Liver (tissue), 9 donors: Measurements from ENCODE around the gene TRAPPC6A. TPM values are rescaled to one million over a fixed set of nuclear protein-coding genes. Genes with fewer than 3 reads are reported as not detected.

Experiments used
- DNase-seq: peaks from one replicate; pipeline ENCODE4 v3.0.0-alpha.2; 2017; ENCODE audit warnings: low spot score
- H3K27ac ChIP-seq, 2 donors: one replicate each; pipeline ENCODE4 v1.7.0; 2013; ENCODE audit warnings: inconsistent platforms in 2 of 2, low read length in 2 of 2, control low read depth in 1 of 2, low read depth in 1 of 2, mild to moderate bottlenecking in 1 of 2
- H3K27me3 ChIP-seq, 4 donors: one replicate each; pipeline versions ENCODE4 v1.6.1 to v1.7.0; 2013; ENCODE audit warnings: low read length in 3 of 4, inconsistent platforms in 1 of 4, mild to moderate bottlenecking in 1 of 4, moderate library complexity in 1 of 4; ENCODE audit not compliant: control insufficient read depth in 4 of 4, insufficient read depth in 4 of 4
- H3K36me3 ChIP-seq, 4 donors: one replicate each; pipeline versions ENCODE4 v1.6.1 to v1.7.0; 2013; ENCODE audit warnings: low read length in 3 of 4, mild to moderate bottlenecking in 3 of 4, low read depth in 1 of 4, moderate library complexity in 1 of 4; ENCODE audit not compliant: control insufficient read depth in 4 of 4, insufficient read depth in 3 of 4
- H3K4me1 ChIP-seq, 4 donors: one replicate each; pipeline versions ENCODE4 v1.6.1 to v1.7.0; 2013; ENCODE audit warnings: low read length in 3 of 4, mild to moderate bottlenecking in 3 of 4, moderate library complexity in 1 of 4; ENCODE audit not compliant: control insufficient read depth in 4 of 4, insufficient read depth in 4 of 4
- H3K4me3 ChIP-seq, 3 donors: one replicate each; pipeline versions ENCODE4 v1.6.1 to v1.7.0; 2013; ENCODE audit warnings: low read length in 3 of 3, control low read depth in 1 of 3, low read depth in 1 of 3, mild to moderate bottlenecking in 1 of 3
- H3K9ac ChIP-seq, 2 donors: one replicate each; pipeline ENCODE4 v1.7.0; 2013; ENCODE audit warnings: low read length in 2 of 2, mild to moderate bottlenecking in 2 of 2, moderate library complexity in 2 of 2, control low read depth in 1 of 2, low read depth in 1 of 2
- H3K9me3 ChIP-seq, 4 donors: one replicate each; pipeline versions ENCODE4 v1.6.1 to v1.7.0; 2013; ENCODE audit warnings: low read length in 3 of 4; ENCODE audit not compliant: control insufficient read depth in 4 of 4
- CTCF ChIP-seq: fragments of 150-350 bp; IDR thresholded peaks from 2 replicates; pipeline ENCODE4 v1.5.1; 2017; ENCODE audit warnings: improper control_type of control experiment, low read depth, low read length; ENCODE audit not compliant: missing input control
- EGR1 ChIP-seq, 2 donors: IDR thresholded peaks; 2 replicates each; pipeline ENCODE4 v1.6.1; 2016 to 2018; ENCODE audit warnings: antibody characterized with exemption in 2 of 2, low read depth in 2 of 2
- FOXA1 ChIP-seq: IDR thresholded peaks from 2 replicates; pipeline ENCODE4 v1.6.1; 2016; ENCODE audit warnings: antibody characterized with exemption
- HNF4G ChIP-seq: IDR thresholded peaks from 2 replicates; pipeline ENCODE4 v1.6.1; 2016; ENCODE audit warnings: antibody characterized with exemption
- JUND ChIP-seq, 2 donors: IDR thresholded peaks; 2 replicates each; pipeline ENCODE4 v1.6.1; 2016; ENCODE audit warnings: antibody characterized with exemption in 2 of 2
- RAD21 ChIP-seq, 2 donors: IDR thresholded peaks; 2 replicates each; pipeline ENCODE4 v1.6.1; 2016; ENCODE audit warnings: antibody characterized with exemption in 2 of 2, mild to moderate bottlenecking in 2 of 2
- RXRA ChIP-seq, 2 donors: IDR thresholded peaks; 2 replicates each; pipeline ENCODE4 v1.6.1; 2017 to 2018; ENCODE audit warnings: antibody characterized with exemption in 2 of 2, mild to moderate bottlenecking in 1 of 2
- SP1 ChIP-seq: IDR thresholded peaks from 2 replicates; pipeline ENCODE4 v1.6.1; 2018; ENCODE audit warnings: antibody characterized with exemption, mild to moderate bottlenecking
- TAF1 ChIP-seq: conservative IDR thresholded peaks from 2 replicates; pipeline ENCODE4 v1.6.1; 2016; ENCODE audit warnings: antibody characterized with exemption, mild to moderate bottlenecking
- WGBS: extraction: QIAGEN DNeasy Blood & Tissue Kit; methylation state at CpG from one replicate; pipeline ENCODE4 v1.1.7; 2013; 5-methylcytosine and 5-hydroxymethylcytosine counted together
- polyA plus RNA-seq, 2 donors: library from polyadenylated mRNA; stranded (reverse) in 1 of 2; unstranded in 1 of 2; fragments of 200-250 nt in 1 of 2; fragments of >200 nt in 1 of 2; fragmentation: Nextera tagmentation in 1 of 2; extraction: Ambion mirVana in 1 of 2; gene quantifications; one replicate each; pipeline versions ENCODE4 v1.2.1 to v1.2.3, GENCODE V29; 2013 to 2015
- total RNA-seq, 2 donors: library from RNA; depleted of rRNA; stranded (reverse); fragments of >200 nt; gene quantifications; one replicate each; pipeline ENCODE4 v1.2.3, GENCODE V29; 2014
- TF ChIP-seq, protein P1 (sequence below): IDR thresholded peaks from 2 replicates; pipeline ENCODE4 v1.6.1; 2016; ENCODE audit warnings: antibody characterized with exemption, mild to moderate bottlenecking
- donor health status: healthy.
- donor health status: healthy.
- donor health status: healthy.
- donor health status: healthy.
- donor health status: healthy.

Gene TRAPPC6A
- total and polyA plus RNA-seq, 4 donors, result 14.8 to 52.2 (median 28.6) TPM

- Histone ChIP-seq H3K4me1 (peaks cover 0 to 2% (median 0%) of the 10 kb centered on the region in 4 donors), H3K27ac (no peak overlapping the region), H3K36me3 (no peaks in the 10 kb centered on the region), H3K9me3 (no peaks in the 10 kb centered on the region), H3K9ac (no peak overlapping the region), H3K4me3 (no peak overlapping the region), H3K27me3 (no peaks in the 10 kb centered on the region)
- 75% methylated on average over 4 of the region's 4 CpGs for WGBS
- no peak for TF ChIP-seq JUND (IDR thresholded peaks at IDR 0.05)
- TF ChIP-seq CTCF, result peak; percentile 39
- TF ChIP-seq RAD21 (IDR thresholded peaks at IDR 0.05), result peak; percentile 71 to 77
- TF ChIP-seq TAF1, result no peak
- DNase-seq, result no peak
Observed at GRCh38 chr19:45200568-45200967, 22.5 kb upstream of the TRAPPC6A start.

GRCh38 chr19:45195764-45196163, 17.7 kb upstream of the TRAPPC6A start:
- Histone ChIP-seq H3K9ac (no peak overlapping the region), H3K4me1 (no peaks in the 10 kb centered on the region), H3K4me3 (no peak overlapping the region), H3K27me3 (no peaks in the 10 kb centered on the region), H3K27ac (no peak overlapping the region), H3K36me3 (peaks cover 0 to 3% (median 0%) of the 10 kb centered on the region in 4 donors), H3K9me3 (no peaks in the 10 kb centered on the region)
- no peak for DNase-seq
- TF ChIP-seq RXRA (IDR thresholded peaks at IDR 0.05) (no peak), SP1 (no peak), RAD21 (IDR thresholded peaks at IDR 0.05) (no peak), EGR1 (IDR thresholded peaks at IDR 0.05; ENCODE audit: low read depth in 2 of 2) (no peak), HNF4G (no peak)
- WGBS, result 86% methylated on average over 6 of the region's 6 CpGs

- Histone ChIP-seq H3K36me3 (peaks cover 0 to 3% (median 0%) of the 10 kb centered on the region in 4 donors), H3K9ac (no peak overlapping the region), H3K27me3 (no peaks in the 10 kb centered on the region), H3K9me3 (no peaks in the 10 kb centered on the region), H3K4me3 (no peak overlapping the region), H3K4me1 (peaks cover 0 to 7% (median 3%) of the 10 kb centered on the region in 4 donors), H3K27ac (no peak overlapping the region)
- 95% methylated on average over 4 of the region's 4 CpGs for WGBS
- no peak for TF ChIP-seq FOXA1
- TF ChIP-seq, protein P1, sequence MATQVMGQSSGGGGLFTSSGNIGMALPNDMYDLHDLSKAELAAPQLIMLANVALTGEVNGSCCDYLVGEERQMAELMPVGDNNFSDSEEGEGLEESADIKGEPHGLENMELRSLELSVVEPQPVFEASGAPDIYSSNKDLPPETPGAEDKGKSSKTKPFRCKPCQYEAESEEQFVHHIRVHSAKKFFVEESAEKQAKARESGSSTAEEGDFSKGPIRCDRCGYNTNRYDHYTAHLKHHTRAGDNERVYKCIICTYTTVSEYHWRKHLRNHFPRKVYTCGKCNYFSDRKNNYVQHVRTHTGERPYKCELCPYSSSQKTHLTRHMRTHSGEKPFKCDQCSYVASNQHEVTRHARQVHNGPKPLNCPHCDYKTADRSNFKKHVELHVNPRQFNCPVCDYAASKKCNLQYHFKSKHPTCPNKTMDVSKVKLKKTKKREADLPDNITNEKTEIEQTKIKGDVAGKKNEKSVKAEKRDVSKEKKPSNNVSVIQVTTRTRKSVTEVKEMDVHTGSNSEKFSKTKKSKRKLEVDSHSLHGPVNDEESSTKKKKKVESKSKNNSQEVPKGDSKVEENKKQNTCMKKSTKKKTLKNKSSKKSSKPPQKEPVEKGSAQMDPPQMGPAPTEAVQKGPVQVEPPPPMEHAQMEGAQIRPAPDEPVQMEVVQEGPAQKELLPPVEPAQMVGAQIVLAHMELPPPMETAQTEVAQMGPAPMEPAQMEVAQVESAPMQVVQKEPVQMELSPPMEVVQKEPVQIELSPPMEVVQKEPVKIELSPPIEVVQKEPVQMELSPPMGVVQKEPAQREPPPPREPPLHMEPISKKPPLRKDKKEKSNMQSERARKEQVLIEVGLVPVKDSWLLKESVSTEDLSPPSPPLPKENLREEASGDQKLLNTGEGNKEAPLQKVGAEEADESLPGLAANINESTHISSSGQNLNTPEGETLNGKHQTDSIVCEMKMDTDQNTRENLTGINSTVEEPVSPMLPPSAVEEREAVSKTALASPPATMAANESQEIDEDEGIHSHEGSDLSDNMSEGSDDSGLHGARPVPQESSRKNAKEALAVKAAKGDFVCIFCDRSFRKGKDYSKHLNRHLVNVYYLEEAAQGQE, result no peak
- TF ChIP-seq HNF4G, result no peak
- no peak for TF ChIP-seq SP1
- no peak for DNase-seq
Observed at GRCh38 chr19:45191375-45191774, 13.3 kb upstream of the TRAPPC6A start.
